MM.1S (cell line): ENCODE measurements around the gene GATAD2B.

Experiments used
- DNase-seq: peaks from one replicate; pipeline ENCODE4 v3.0.0-alpha.2; 2015
- H2AFZ ChIP-seq: fragments of 300-600 bp; sonication (generic); 2 replicates; pipeline ENCODE4 v1.6.0; 2016; ENCODE audit warnings: antibody characterized with exemption, low read length
- H3F3A ChIP-seq: fragments of 300-600 bp; sonication (generic); 2 replicates; pipeline ENCODE4 v1.6.1; 2016; ENCODE audit warnings: mild to moderate bottlenecking, antibody characterized with exemption, low read length, moderate library complexity, mixed read lengths; ENCODE audit not compliant: insufficient read depth
- H3K27ac ChIP-seq: fragments of 300-600 bp; sonication (generic); 2 replicates; pipeline ENCODE4 v1.5.1; 2016; ENCODE audit warnings: mild to moderate bottlenecking, low read length
- H3K27me3 ChIP-seq: fragments of 300-600 bp; sonication (generic); replicated peaks from 2 replicates; pipeline ENCODE4 v1.6.0; 2016; ENCODE audit warnings: low read length; ENCODE audit not compliant: insufficient read depth
- H3K36me3 ChIP-seq: fragments of 300-600 bp; sonication (generic); replicated peaks from 2 replicates; pipeline ENCODE4 v1.6.1; 2016; ENCODE audit warnings: mild to moderate bottlenecking, low read length, mixed read lengths; ENCODE audit not compliant: insufficient read depth
- H3K4me1 ChIP-seq: fragments of 300-600 bp; sonication (generic); 2 replicates; pipeline ENCODE4 v1.6.1; 2016; ENCODE audit warnings: low read length, mixed read lengths
- H3K4me2 ChIP-seq: fragments of 300-600 bp; sonication (generic); 2 replicates; pipeline ENCODE4 v1.6.0; 2016; ENCODE audit warnings: low read depth, low read length
- H3K4me3 ChIP-seq: fragments of 300-600 bp; sonication (generic); 2 replicates; pipeline ENCODE4 v1.5.1; 2016; ENCODE audit warnings: low read length, mixed read lengths
- H3K79me2 ChIP-seq: fragments of 300-600 bp; sonication (generic); 2 replicates; pipeline ENCODE4 v1.6.1; 2016; ENCODE audit warnings: mixed run types, low read length, mixed read lengths
- H3K9ac ChIP-seq: fragments of 300-600 bp; sonication (generic); 2 replicates; pipeline ENCODE4 v1.6.1; 2016; ENCODE audit warnings: low read length, mixed read lengths
- H3K9me2 ChIP-seq: fragments of 300-600 bp; sonication (generic); replicated peaks from 2 replicates; pipeline ENCODE4 v1.6.1; 2016; ENCODE audit warnings: mild to moderate bottlenecking, low read length, mixed read lengths; ENCODE audit not compliant: insufficient read depth
- H3K9me3 ChIP-seq: fragments of 300-600 bp; sonication (generic); replicated peaks from 2 replicates; pipeline ENCODE4 v1.6.1; 2016; ENCODE audit warnings: mild to moderate bottlenecking, low read length, mixed read lengths; ENCODE audit not compliant: insufficient read depth
- H4K20me1 ChIP-seq: fragments of 300-600 bp; sonication (generic); 2 replicates; pipeline ENCODE4 v1.6.1; 2016; ENCODE audit warnings: mild to moderate bottlenecking, low read length, moderate library complexity, mixed read lengths; ENCODE audit not compliant: insufficient read depth
- EZH2 ChIP-seq: fragments of 300-600 bp; sonication (generic); optimal IDR thresholded peaks from 2 replicates; pipeline ENCODE3; 2017; ENCODE audit warnings: low read depth, mild to moderate bottlenecking, antibody characterized with exemption, low read length, mixed read lengths
- EZH2phosphoT487 ChIP-seq: fragments of 300-600 bp; sonication (generic); IDR thresholded peaks from 2 replicates; pipeline ENCODE4 v1.6.1; 2018; ENCODE audit warnings: antibody characterized with exemption, low read length
- TF ChIP-seq, protein P1 (sequence below): fragments of 300-600 bp; sonication (generic); IDR thresholded peaks from 2 replicates; pipeline ENCODE4 v1.5.1; 2016; ENCODE audit warnings: antibody characterized with exemption, low read length, mixed read lengths

Gene GATAD2B

GRCh38 chr1:153872934-153873333, 49.8 kb downstream of the GATAD2B start:
- H3K9me2 ChIP-seq: no peaks in the 10 kb centered on the region
- TF ChIP-seq, protein P1, sequence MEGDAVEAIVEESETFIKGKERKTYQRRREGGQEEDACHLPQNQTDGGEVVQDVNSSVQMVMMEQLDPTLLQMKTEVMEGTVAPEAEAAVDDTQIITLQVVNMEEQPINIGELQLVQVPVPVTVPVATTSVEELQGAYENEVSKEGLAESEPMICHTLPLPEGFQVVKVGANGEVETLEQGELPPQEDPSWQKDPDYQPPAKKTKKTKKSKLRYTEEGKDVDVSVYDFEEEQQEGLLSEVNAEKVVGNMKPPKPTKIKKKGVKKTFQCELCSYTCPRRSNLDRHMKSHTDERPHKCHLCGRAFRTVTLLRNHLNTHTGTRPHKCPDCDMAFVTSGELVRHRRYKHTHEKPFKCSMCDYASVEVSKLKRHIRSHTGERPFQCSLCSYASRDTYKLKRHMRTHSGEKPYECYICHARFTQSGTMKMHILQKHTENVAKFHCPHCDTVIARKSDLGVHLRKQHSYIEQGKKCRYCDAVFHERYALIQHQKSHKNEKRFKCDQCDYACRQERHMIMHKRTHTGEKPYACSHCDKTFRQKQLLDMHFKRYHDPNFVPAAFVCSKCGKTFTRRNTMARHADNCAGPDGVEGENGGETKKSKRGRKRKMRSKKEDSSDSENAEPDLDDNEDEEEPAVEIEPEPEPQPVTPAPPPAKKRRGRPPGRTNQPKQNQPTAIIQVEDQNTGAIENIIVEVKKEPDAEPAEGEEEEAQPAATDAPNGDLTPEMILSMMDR: no peak
- no peak for TF ChIP-seq EZH2
- no peak for TF ChIP-seq EZH2phosphoT487
- no peak for DNase-seq
- H3K4me2 ChIP-seq: no peak overlapping the region
- no peak overlapping the region for H3K27ac ChIP-seq
- H3K9ac ChIP-seq: no peak overlapping the region
- peaks cover 92% of the 10 kb centered on the region for H3K79me2 ChIP-seq
- peaks cover 6% of the 10 kb centered on the region; the same call in 1 of the 2 replicates for H4K20me1 ChIP-seq
- no peaks in the 10 kb centered on the region for H3K27me3 ChIP-seq
- no peaks in the 10 kb centered on the region for H3F3A ChIP-seq
- no peaks in the 10 kb centered on the region for H3K9me3 ChIP-seq
- H3K4me1 ChIP-seq: no peaks in the 10 kb centered on the region
- H3K36me3 ChIP-seq: no peaks in the 10 kb centered on the region
- no peak overlapping the region for H3K4me3 ChIP-seq
- no peak overlapping the region for H2AFZ ChIP-seq

- no peak overlapping the region for H2AFZ ChIP-seq
- no peaks in the 10 kb centered on the region for H3K9me3 ChIP-seq
- no peaks in the 10 kb centered on the region for H3K27me3 ChIP-seq
- H3K9ac ChIP-seq: no peak overlapping the region
- H4K20me1 ChIP-seq: peaks cover 6% of the 10 kb centered on the region; the same call in 1 of the 2 replicates
- H3K79me2 ChIP-seq: peaks cover 93% of the 10 kb centered on the region
- H3K36me3 ChIP-seq: no peaks in the 10 kb centered on the region
- peaks cover 4% of the 10 kb centered on the region for H3F3A ChIP-seq
- H3K4me2 ChIP-seq: no peak overlapping the region
- DNase-seq: no peak
- no peak for TF ChIP-seq EZH2phosphoT487
- TF ChIP-seq, protein P1: no peak
- TF ChIP-seq EZH2: no peak
- peaks cover 2% of the 10 kb centered on the region; the same call in 1 of the 2 replicates for H3K4me1 ChIP-seq
- H3K9me2 ChIP-seq: no peaks in the 10 kb centered on the region
- H3K27ac ChIP-seq: no peak overlapping the region
- no peak overlapping the region for H3K4me3 ChIP-seq
Observed at GRCh38 chr1:153872331-153872730, 50.4 kb downstream of the GATAD2B start.

GRCh38 chr1:153869486-153869885, 53.3 kb downstream of the GATAD2B start:
- H4K20me1 ChIP-seq: peaks cover 12% of the 10 kb centered on the region
- no peak overlapping the region for H3K4me2 ChIP-seq
- H2AFZ ChIP-seq: no peak overlapping the region
- TF ChIP-seq EZH2 (no peak), EZH2phosphoT487 (no peak)
- TF ChIP-seq, protein P1: no peak
- H3K9me2 ChIP-seq: no peaks in the 10 kb centered on the region
- DNase-seq: no peak
- H3K36me3 ChIP-seq: no peaks in the 10 kb centered on the region
- H3K4me3 ChIP-seq: no peak overlapping the region
- no peak overlapping the region for H3K27ac ChIP-seq
- peaks cover 18% of the 10 kb centered on the region for H3F3A ChIP-seq
- H3K27me3 ChIP-seq: no peaks in the 10 kb centered on the region
- peaks cover 17% of the 10 kb centered on the region; the same call in 1 of the 2 replicates for H3K4me1 ChIP-seq
- H3K9ac ChIP-seq: no peak overlapping the region
- H3K9me3 ChIP-seq: no peaks in the 10 kb centered on the region
- peaks cover 91% of the 10 kb centered on the region for H3K79me2 ChIP-seq
